Activated naive CD8-positive, alpha-beta T cell (primary cell): ENCODE data around the gene FAH.
"Not testable (repeated sequence)": the region's sequence is repeated elsewhere in the genome, so short reads cannot be mapped to it uniquely, and the experiment has no call there.

Experiments used
- H3K27ac Mint-ChIP-seq: one replicate; pipeline ENCODE4 v1.8.0; 2021; ENCODE audit warnings: mixed read lengths
- H3K27me3 Mint-ChIP-seq: one replicate; pipeline ENCODE4 v1.8.0; 2021; ENCODE audit warnings: mixed read lengths
- H3K36me3 Mint-ChIP-seq: one replicate; pipeline ENCODE4 v1.8.0; 2021; ENCODE audit warnings: mixed read lengths
- H3K4me1 Mint-ChIP-seq: one replicate; pipeline ENCODE4 v1.8.0; 2021; ENCODE audit warnings: low read depth, mixed read lengths
- H3K4me3 Mint-ChIP-seq: one replicate; pipeline ENCODE4 v1.8.0; 2021; ENCODE audit warnings: mild to moderate bottlenecking, mixed read lengths
- H3K9me3 Mint-ChIP-seq: one replicate; pipeline ENCODE4 v1.8.0; 2021; ENCODE audit warnings: low read depth, mixed read lengths

FAH gene

GRCh38 chr15:80152896-80153876 lies at the start of gene FAH:
Gene FAH, plus strand, starts transcription at chr15:80152999. Its CDS starts 56 bp downstream, at chr15:80153055.
- peak within 1 kb of the TSS; percentile 93 for H3K4me3 Mint-ChIP-seq
- no peaks in the 10 kb centered on the region for H3K9me3 Mint-ChIP-seq
- H3K36me3 Mint-ChIP-seq, result no peaks in the 10 kb centered on the region
- peaks cover 15% of the 10 kb centered on the region for H3K4me1 Mint-ChIP-seq
- H3K27ac Mint-ChIP-seq, result peak within 1 kb of the TSS; percentile 87
- no peaks in the 10 kb centered on the region for H3K27me3 Mint-ChIP-seq

GRCh38 chr15:80105193-80105592 lies 47.6 kb upstream of the FAH start:
- Mint-ChIP-seq H3K4me1 (peaks cover 51% of the 10 kb centered on the region), H3K4me3 (no peak overlapping the region), H3K27ac (no peak overlapping the region)

GRCh38 chr15:80105595-80105994 lies 47.2 kb upstream of the FAH start:
- Mint-ChIP-seq H3K4me1 (peaks cover 52% of the 10 kb centered on the region), H3K9me3 (no peaks in the 10 kb centered on the region), H3K36me3 (peaks cover 6% of the 10 kb centered on the region), H3K27ac (peak overlapping the region; percentile 10), H3K27me3 (no peaks in the 10 kb centered on the region), H3K4me3 (no peak overlapping the region)

More at GRCh38 chr15:80105193-80105592, 47.6 kb upstream of the FAH start:
- no peaks in the 10 kb centered on the region for H3K9me3 Mint-ChIP-seq
- no peaks in the 10 kb centered on the region for H3K27me3 Mint-ChIP-seq
- H3K36me3 Mint-ChIP-seq, result peaks cover 7% of the 10 kb centered on the region

- Mint-ChIP-seq H3K36me3 (peaks cover 4% of the 10 kb centered on the region), H3K4me3 (no peak overlapping the region), H3K4me1 (peaks cover 48% of the 10 kb centered on the region), H3K9me3 (no peaks in the 10 kb centered on the region), H3K27me3 (no peaks in the 10 kb centered on the region), H3K27ac (peak overlapping the region; percentile 10)
Observed at GRCh38 chr15:80106051-80106450, 46.7 kb upstream of the FAH start.

GRCh38 chr15:80107204-80107603 lies 45.6 kb upstream of the FAH start:
- no peak overlapping the region for H3K4me3 Mint-ChIP-seq
- peaks cover 2% of the 10 kb centered on the region for H3K36me3 Mint-ChIP-seq
- no peaks in the 10 kb centered on the region for H3K9me3 Mint-ChIP-seq
- no peak overlapping the region for H3K27ac Mint-ChIP-seq
- H3K4me1 Mint-ChIP-seq, result peaks cover 46% of the 10 kb centered on the region
- no peaks in the 10 kb centered on the region for H3K27me3 Mint-ChIP-seq

GRCh38 chr15:80107774-80108173 lies 45.0 kb upstream of the FAH start:
- Mint-ChIP-seq H3K27ac (no peak overlapping the region), H3K4me3 (no peak overlapping the region), H3K9me3 (no peaks in the 10 kb centered on the region), H3K27me3 (no peaks in the 10 kb centered on the region), H3K4me1 (peaks cover 46% of the 10 kb centered on the region), H3K36me3 (peaks cover 5% of the 10 kb centered on the region)

GRCh38 chr15:80109388-80109787 lies 43.4 kb upstream of the FAH start:
- Mint-ChIP-seq H3K9me3 (no peaks in the 10 kb centered on the region), H3K27ac (no peak overlapping the region), H3K27me3 (no peaks in the 10 kb centered on the region), H3K36me3 (peaks cover 5% of the 10 kb centered on the region), H3K4me3 (no peak overlapping the region), H3K4me1 (peaks cover 54% of the 10 kb centered on the region)

GRCh38 chr15:80110920-80111319 lies 41.9 kb upstream of the FAH start:
- H3K27ac Mint-ChIP-seq, result no peak overlapping the region
- H3K9me3 Mint-ChIP-seq, result no peaks in the 10 kb centered on the region
- peaks cover 52% of the 10 kb centered on the region for H3K4me1 Mint-ChIP-seq
- H3K4me3 Mint-ChIP-seq, result no peak overlapping the region
- H3K36me3 Mint-ChIP-seq, result peaks cover 5% of the 10 kb centered on the region
- no peaks in the 10 kb centered on the region for H3K27me3 Mint-ChIP-seq

- H3K4me1 Mint-ChIP-seq, result peaks cover 43% of the 10 kb centered on the region
- H3K36me3 Mint-ChIP-seq, result peaks cover 3% of the 10 kb centered on the region
Observed at GRCh38 chr15:80114114-80114513, 38.7 kb upstream of the FAH start.

GRCh38 chr15:80115021-80115420 lies 37.8 kb upstream of the FAH start:
- Mint-ChIP-seq H3K27me3 (no peaks in the 10 kb centered on the region), H3K4me3 (no peak overlapping the region), H3K4me1 (peaks cover 38% of the 10 kb centered on the region), H3K36me3 (peaks cover 3% of the 10 kb centered on the region), H3K27ac (no peak overlapping the region), H3K9me3 (no peaks in the 10 kb centered on the region)

More at GRCh38 chr15:80114114-80114513, 38.7 kb upstream of the FAH start:
- Mint-ChIP-seq H3K4me3 (no peak overlapping the region), H3K27ac (no peak overlapping the region), H3K27me3 (no peaks in the 10 kb centered on the region), H3K9me3 (no peaks in the 10 kb centered on the region)

- H3K36me3 Mint-ChIP-seq, result peaks cover 3% of the 10 kb centered on the region
- no peaks in the 10 kb centered on the region for H3K27me3 Mint-ChIP-seq
- no peak overlapping the region for H3K27ac Mint-ChIP-seq
- no peaks in the 10 kb centered on the region for H3K9me3 Mint-ChIP-seq
- H3K4me1 Mint-ChIP-seq, result peaks cover 20% of the 10 kb centered on the region
- no peak overlapping the region for H3K4me3 Mint-ChIP-seq
Observed at GRCh38 chr15:80118956-80119355, 33.8 kb upstream of the FAH start.

- Mint-ChIP-seq H3K4me3 (no peak overlapping the region), H3K4me1 (peaks cover 8% of the 10 kb centered on the region), H3K9me3 (no peaks in the 10 kb centered on the region), H3K27ac (no peak overlapping the region), H3K27me3 (no peaks in the 10 kb centered on the region), H3K36me3 (peaks cover 7% of the 10 kb centered on the region)
Observed at GRCh38 chr15:80120636-80121035, 32.2 kb upstream of the FAH start.

- H3K9me3 Mint-ChIP-seq, result no peaks in the 10 kb centered on the region
- no peaks in the 10 kb centered on the region for H3K27me3 Mint-ChIP-seq
- no peak overlapping the region for H3K27ac Mint-ChIP-seq
- peaks cover 10% of the 10 kb centered on the region for H3K36me3 Mint-ChIP-seq
- peaks cover 3% of the 10 kb centered on the region for H3K4me1 Mint-ChIP-seq
- H3K4me3 Mint-ChIP-seq, result no peak overlapping the region
Observed at GRCh38 chr15:80121546-80121945, 31.3 kb upstream of the FAH start.

GRCh38 chr15:80123034-80123433 lies 29.8 kb upstream of the FAH start:
- no peaks in the 10 kb centered on the region for H3K9me3 Mint-ChIP-seq
- no peak overlapping the region for H3K27ac Mint-ChIP-seq
- H3K36me3 Mint-ChIP-seq, result peaks cover 10% of the 10 kb centered on the region
- H3K27me3 Mint-ChIP-seq, result no peaks in the 10 kb centered on the region
- H3K4me3 Mint-ChIP-seq, result no peak overlapping the region
- H3K4me1 Mint-ChIP-seq, result no peaks in the 10 kb centered on the region

- not testable (repeated sequence) for H3K27ac Mint-ChIP-seq, H3K27me3 Mint-ChIP-seq, H3K9me3 Mint-ChIP-seq, H3K4me3 Mint-ChIP-seq, H3K4me1 Mint-ChIP-seq
- H3K36me3 Mint-ChIP-seq, result peaks cover 15% of the 10 kb centered on the region
Observed at GRCh38 chr15:80127253-80127652, 25.5 kb upstream of the FAH start.
